Activated CD4-positive, alpha-beta T cell treated with anti-CD3 and anti-CD28 coated beads, Interleukin-2, amount 50 U/mL, for 48 hours (primary cell): ENCODE measurements around the gene COL10A1.

ENCODE experiments used
- DNase-seq, 2 experiments: peaks; one replicate each; pipeline ENCODE4 v3.0.0-alpha.2; 2020

The COL10A1 gene

GRCh38 chr6:116078945-116079344, 47.0 kb downstream of the COL10A1 start:
- DNase-seq: no peak

GRCh38 chr6:116078522-116078921, 47.4 kb downstream of the COL10A1 start:
- no peak for DNase-seq

- DNase-seq: no peak
Observed at GRCh38 chr6:116074732-116075390, 51.1 kb downstream of the COL10A1 start.

GRCh38 chr6:116073765-116074440, 52.0 kb downstream of the COL10A1 start:
- DNase-seq: no peak

GRCh38 chr6:116072368-116072767, 53.6 kb downstream of the COL10A1 start:
- no peak for DNase-seq

GRCh38 chr6:116070616-116071389, 55.1 kb downstream of the COL10A1 start:
- DNase-seq: no peak

- no peak for DNase-seq
Observed at GRCh38 chr6:116070101-116070500, 55.8 kb downstream of the COL10A1 start.
